Measurements from ENCODE around the gene NR5A1.

Gene NR5A1

DNA sequence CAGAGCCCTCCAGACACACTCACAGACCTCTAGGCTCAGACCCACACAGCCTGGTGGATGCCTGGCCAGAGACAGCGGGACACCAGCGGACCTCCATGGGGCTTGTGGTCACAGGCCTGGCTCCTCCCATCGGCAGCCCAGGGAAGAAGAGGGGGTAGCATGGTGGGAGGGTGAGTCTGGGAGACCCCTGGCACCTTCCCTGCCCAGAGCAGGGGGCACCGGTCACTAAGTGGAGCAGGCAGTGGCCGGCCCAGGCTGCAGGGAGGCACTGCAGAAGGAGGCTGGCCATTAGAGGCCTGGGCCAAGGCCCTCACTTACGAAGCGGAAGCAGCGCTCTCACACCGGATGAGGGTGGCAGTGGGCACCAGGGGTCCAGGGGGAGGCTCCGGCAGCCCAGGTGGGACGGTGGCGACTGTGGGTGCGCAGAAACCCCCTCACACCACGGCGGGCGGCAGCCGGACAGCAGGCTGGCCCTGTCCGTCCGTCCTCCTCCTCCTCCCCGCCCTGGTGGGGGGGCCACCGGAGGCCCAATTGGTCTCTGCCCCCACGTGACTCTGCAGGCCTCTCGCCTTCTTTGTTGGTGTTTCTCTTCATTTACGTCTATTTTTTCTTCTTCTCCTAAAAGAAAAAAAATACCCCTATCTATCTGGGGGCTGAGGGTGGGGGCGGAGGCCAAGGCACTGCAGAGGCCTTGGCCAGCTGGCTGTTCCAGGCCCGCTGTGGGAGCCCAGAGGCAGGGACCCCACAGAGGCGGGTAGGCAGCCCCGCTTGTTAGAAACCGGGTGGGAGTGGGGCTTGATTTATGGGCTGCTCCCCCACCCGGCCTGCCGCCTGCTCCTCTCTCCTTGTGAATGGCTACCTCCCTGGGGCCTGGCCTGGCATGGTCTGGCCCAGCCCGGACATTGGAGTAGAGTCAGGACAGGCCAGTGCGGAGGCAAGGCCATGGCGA, at the start of gene NR5A1:
NR5A1 (minus strand) TSS at position 469 of the 949 bp plus-strand sequence. CDS start 4,004 bp downstream, outside the sequence.
- Histone ChIP-seq H3K4me1 (ENCODE audit: control insufficient read depth in 1 of 2, insufficient read depth in 2 of 2, low read length in 2 of 2) (peaks cover 0 to 11% of the 10 kb centered on the region in 2 donors), H3K27ac (ENCODE audit: low read depth, low read length) (no peak within 1 kb of the TSS), H3K36me3 (ENCODE audit: control insufficient read depth in 1 of 2, insufficient read depth in 2 of 2, low read length in 2 of 2) (no peaks in the 10 kb centered on the region), H3K4me3 (ENCODE audit: low read depth in 1 of 2, low read length in 2 of 2) (no peak within 1 kb of the TSS), H3K9ac (ENCODE audit: low read depth in 1 of 2, low read length in 2 of 2) (no peak within 1 kb of the TSS), H3K27me3 (ENCODE audit: control insufficient read depth in 1 of 2, insufficient read depth in 2 of 2, low read length in 2 of 2) (peaks cover 27 to 34% of the 10 kb centered on the region in 2 donors), H3K9me3 (ENCODE audit: control insufficient read depth in 1 of 2, low read length in 2 of 2) (no peaks in the 10 kb centered on the region)

GRCh38 chr9:124555043-124555442, 47.8 kb upstream of the NR5A1 start:
- Histone ChIP-seq H3K36me3 (ENCODE audit: control insufficient read depth in 1 of 2, insufficient read depth in 2 of 2, low read length in 2 of 2) (peaks cover 0 to 5% of the 10 kb centered on the region in 2 donors), H3K27me3 (ENCODE audit: control insufficient read depth in 1 of 2, insufficient read depth in 2 of 2, low read length in 2 of 2) (no peaks in the 10 kb centered on the region), H3K27ac (ENCODE audit: low read depth, low read length) (no peak overlapping the region), H3K9ac (ENCODE audit: low read depth in 1 of 2, low read length in 2 of 2) (no peak overlapping the region), H3K4me3 (ENCODE audit: low read depth in 1 of 2, low read length in 2 of 2) (no peak overlapping the region), H3K9me3 (ENCODE audit: control insufficient read depth in 1 of 2, low read length in 2 of 2) (no peaks in the 10 kb centered on the region), H3K4me1 (ENCODE audit: control insufficient read depth in 1 of 2, insufficient read depth in 2 of 2, low read length in 2 of 2) (no peaks in the 10 kb centered on the region)

- H3K4me3 ChIP-seq (ENCODE audit: low read depth in 1 of 2, low read length in 2 of 2), result no peak overlapping the region
- no peaks in the 10 kb centered on the region for H3K9me3 ChIP-seq (ENCODE audit: control insufficient read depth in 1 of 2, low read length in 2 of 2)
- no peaks in the 10 kb centered on the region for H3K4me1 ChIP-seq (ENCODE audit: control insufficient read depth in 1 of 2, insufficient read depth in 2 of 2, low read length in 2 of 2)
- H3K27me3 ChIP-seq (ENCODE audit: control insufficient read depth in 1 of 2, insufficient read depth in 2 of 2, low read length in 2 of 2), result no peaks in the 10 kb centered on the region
- H3K36me3 ChIP-seq (ENCODE audit: control insufficient read depth in 1 of 2, insufficient read depth in 2 of 2, low read length in 2 of 2), result peaks cover 0 to 5% of the 10 kb centered on the region in 2 donors
- no peak overlapping the region for H3K9ac ChIP-seq (ENCODE audit: low read depth in 1 of 2, low read length in 2 of 2)
- no peak overlapping the region for H3K27ac ChIP-seq (ENCODE audit: low read depth, low read length)
Measured at GRCh38 chr9:124553738-124554137, 46.5 kb upstream of the NR5A1 start.

GRCh38 chr9:124552273-124552605, 45.0 kb upstream of the NR5A1 start:
- Histone ChIP-seq H3K36me3 (ENCODE audit: control insufficient read depth in 1 of 2, insufficient read depth in 2 of 2, low read length in 2 of 2) (peaks cover 0 to 5% of the 10 kb centered on the region in 2 donors), H3K27ac (ENCODE audit: low read depth, low read length) (no peak overlapping the region), H3K27me3 (ENCODE audit: control insufficient read depth in 1 of 2, insufficient read depth in 2 of 2, low read length in 2 of 2) (no peaks in the 10 kb centered on the region), H3K9ac (ENCODE audit: low read depth in 1 of 2, low read length in 2 of 2) (no peak overlapping the region), H3K9me3 (ENCODE audit: control insufficient read depth in 1 of 2, low read length in 2 of 2) (no peaks in the 10 kb centered on the region), H3K4me3 (ENCODE audit: low read depth in 1 of 2, low read length in 2 of 2) (no peak overlapping the region), H3K4me1 (ENCODE audit: control insufficient read depth in 1 of 2, insufficient read depth in 2 of 2, low read length in 2 of 2) (no peaks in the 10 kb centered on the region)

- Histone ChIP-seq H3K4me3 (ENCODE audit: low read depth in 1 of 2, low read length in 2 of 2) (no peak overlapping the region), H3K9ac (ENCODE audit: low read depth in 1 of 2, low read length in 2 of 2) (no peak overlapping the region), H3K4me1 (ENCODE audit: control insufficient read depth in 1 of 2, insufficient read depth in 2 of 2, low read length in 2 of 2) (no peaks in the 10 kb centered on the region), H3K9me3 (ENCODE audit: control insufficient read depth in 1 of 2, low read length in 2 of 2) (no peaks in the 10 kb centered on the region), H3K36me3 (ENCODE audit: control insufficient read depth in 1 of 2, insufficient read depth in 2 of 2, low read length in 2 of 2) (peaks cover 0 to 5% of the 10 kb centered on the region in 2 donors), H3K27me3 (ENCODE audit: control insufficient read depth in 1 of 2, insufficient read depth in 2 of 2, low read length in 2 of 2) (no peaks in the 10 kb centered on the region), H3K27ac (ENCODE audit: low read depth, low read length) (no peak overlapping the region)
Measured at GRCh38 chr9:124551472-124552272, 44.5 kb upstream of the NR5A1 start.

DNA sequence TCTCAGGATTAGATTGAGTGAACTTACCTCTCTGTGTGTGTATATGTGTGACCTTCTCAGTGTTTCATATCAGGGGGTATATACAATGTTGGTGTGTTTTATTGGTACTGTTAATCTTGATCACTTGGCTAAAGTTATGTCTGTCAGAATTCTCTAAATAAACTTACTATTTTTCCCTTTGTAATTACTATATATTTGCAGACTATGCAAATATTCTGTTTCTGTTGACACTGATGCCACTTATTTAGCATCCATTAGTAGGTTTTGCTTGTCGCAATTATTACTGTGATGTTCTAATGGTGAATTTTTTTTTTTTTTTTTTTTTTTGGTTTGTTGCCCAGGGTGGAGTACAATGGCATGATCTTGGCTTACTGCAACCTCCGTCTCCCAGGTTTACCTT, 42.9 kb upstream of the NR5A1 start:
- no peak overlapping the region for H3K4me3 ChIP-seq (ENCODE audit: low read depth in 1 of 2, low read length in 2 of 2)
- peaks cover 0 to 5% of the 10 kb centered on the region in 2 donors for H3K36me3 ChIP-seq (ENCODE audit: control insufficient read depth in 1 of 2, insufficient read depth in 2 of 2, low read length in 2 of 2)
- H3K9ac ChIP-seq (ENCODE audit: low read depth in 1 of 2, low read length in 2 of 2), result no peak overlapping the region
- no peaks in the 10 kb centered on the region for H3K27me3 ChIP-seq (ENCODE audit: control insufficient read depth in 1 of 2, insufficient read depth in 2 of 2, low read length in 2 of 2)
- no peaks in the 10 kb centered on the region for H3K4me1 ChIP-seq (ENCODE audit: control insufficient read depth in 1 of 2, insufficient read depth in 2 of 2, low read length in 2 of 2)
- no peaks in the 10 kb centered on the region for H3K9me3 ChIP-seq (ENCODE audit: control insufficient read depth in 1 of 2, low read length in 2 of 2)
- H3K27ac ChIP-seq (ENCODE audit: low read depth, low read length), result no peak overlapping the region

- Histone ChIP-seq H3K27ac (ENCODE audit: low read depth, low read length) (no peak overlapping the region), H3K27me3 (ENCODE audit: control insufficient read depth in 1 of 2, insufficient read depth in 2 of 2, low read length in 2 of 2) (no peaks in the 10 kb centered on the region), H3K9ac (ENCODE audit: low read depth in 1 of 2, low read length in 2 of 2) (no peak overlapping the region), H3K9me3 (ENCODE audit: control insufficient read depth in 1 of 2, low read length in 2 of 2) (no peaks in the 10 kb centered on the region), H3K4me3 (ENCODE audit: low read depth in 1 of 2, low read length in 2 of 2) (no peak overlapping the region), H3K36me3 (ENCODE audit: control insufficient read depth in 1 of 2, insufficient read depth in 2 of 2, low read length in 2 of 2) (peaks cover 0 to under 1% of the 10 kb centered on the region in 2 donors), H3K4me1 (ENCODE audit: control insufficient read depth in 1 of 2, insufficient read depth in 2 of 2, low read length in 2 of 2) (no peaks in the 10 kb centered on the region)
Measured at GRCh38 chr9:124549016-124549415, 41.8 kb upstream of the NR5A1 start.

DNA sequence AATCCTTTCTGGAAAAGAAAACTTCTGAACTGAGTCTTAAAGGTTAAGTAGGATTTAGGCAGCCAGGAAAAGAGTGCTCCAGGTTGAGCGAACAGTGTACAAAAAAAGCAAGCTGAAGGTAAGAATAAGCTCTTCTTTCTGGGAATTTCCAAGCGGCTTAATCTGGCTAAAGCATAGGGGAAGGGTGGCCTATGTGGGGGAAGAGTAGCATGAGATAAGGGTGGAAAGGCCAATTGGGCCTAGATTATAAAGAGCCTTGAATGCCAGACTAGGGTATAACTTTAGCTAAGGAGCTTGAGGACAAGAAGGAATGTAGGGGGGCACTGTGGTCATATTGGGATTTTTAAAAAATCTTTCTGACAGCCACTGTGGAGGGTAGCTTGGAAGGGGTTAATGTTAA, 37.3 kb upstream of the NR5A1 start:
- H3K36me3 ChIP-seq (ENCODE audit: control insufficient read depth in 1 of 2, insufficient read depth in 2 of 2, low read length in 2 of 2), result no peaks in the 10 kb centered on the region

DNA sequence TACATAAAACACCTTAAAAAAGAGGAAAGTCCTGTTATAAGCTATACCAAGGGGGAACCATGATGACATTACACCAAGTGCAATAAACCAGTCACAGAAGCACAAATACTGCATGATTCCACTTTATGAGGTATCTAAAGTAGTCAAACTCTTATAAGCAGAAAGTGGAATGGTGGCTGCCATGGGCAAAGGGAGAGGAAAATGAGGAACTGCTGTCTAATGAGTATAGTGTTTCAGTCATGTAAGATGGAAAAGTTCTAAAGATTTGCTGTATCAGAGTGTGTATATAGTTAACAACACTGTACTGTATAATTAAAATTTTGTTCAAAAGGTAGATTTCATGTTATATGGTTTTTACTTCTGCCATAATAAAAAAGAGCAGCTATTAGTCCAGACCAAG, 34.6 kb upstream of the NR5A1 start:
- Histone ChIP-seq H3K4me3 (ENCODE audit: low read depth in 1 of 2, low read length in 2 of 2) (no peak overlapping the region), H3K36me3 (ENCODE audit: control insufficient read depth in 1 of 2, insufficient read depth in 2 of 2, low read length in 2 of 2) (peaks cover 0 to 5% of the 10 kb centered on the region in 2 donors), H3K9me3 (ENCODE audit: control insufficient read depth in 1 of 2, low read length in 2 of 2) (no peaks in the 10 kb centered on the region), H3K27ac (ENCODE audit: low read depth, low read length) (no peak overlapping the region), H3K4me1 (ENCODE audit: control insufficient read depth in 1 of 2, insufficient read depth in 2 of 2, low read length in 2 of 2) (no peaks in the 10 kb centered on the region), H3K9ac (ENCODE audit: low read depth in 1 of 2, low read length in 2 of 2) (no peak overlapping the region), H3K27me3 (ENCODE audit: control insufficient read depth in 1 of 2, insufficient read depth in 2 of 2, low read length in 2 of 2) (no peaks in the 10 kb centered on the region)

More for the DNA sequence above, 37.3 kb upstream of the NR5A1 start:
- Histone ChIP-seq H3K9me3 (ENCODE audit: control insufficient read depth in 1 of 2, low read length in 2 of 2) (no peaks in the 10 kb centered on the region), H3K4me3 (ENCODE audit: low read depth in 1 of 2, low read length in 2 of 2) (no peak overlapping the region), H3K27ac (ENCODE audit: low read depth, low read length) (no peak overlapping the region), H3K27me3 (ENCODE audit: control insufficient read depth in 1 of 2, insufficient read depth in 2 of 2, low read length in 2 of 2) (no peaks in the 10 kb centered on the region), H3K9ac (ENCODE audit: low read depth in 1 of 2, low read length in 2 of 2) (no peak overlapping the region), H3K4me1 (ENCODE audit: control insufficient read depth in 1 of 2, insufficient read depth in 2 of 2, low read length in 2 of 2) (no peaks in the 10 kb centered on the region)

DNA sequence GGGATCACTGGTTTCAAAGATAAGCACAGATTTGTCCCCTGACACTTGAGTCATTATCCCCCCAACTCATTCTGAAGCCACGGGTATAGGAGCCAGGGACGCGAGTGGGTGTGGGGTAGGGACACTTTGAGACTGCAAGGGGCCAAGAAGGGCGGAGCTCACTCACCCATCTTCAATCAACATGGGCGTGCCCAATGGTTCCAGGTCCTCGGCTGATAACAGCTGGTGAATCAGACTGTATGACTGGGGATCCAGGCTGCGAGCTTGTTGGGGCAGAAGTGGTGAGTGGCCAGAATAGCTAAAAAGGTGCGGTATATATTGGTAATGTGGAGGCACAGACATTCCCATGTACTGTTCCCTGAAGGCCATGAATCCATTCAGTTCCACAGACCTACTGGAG, 30.7 kb upstream of the NR5A1 start:
- Histone ChIP-seq H3K9me3 (ENCODE audit: control insufficient read depth in 1 of 2, low read length in 2 of 2) (no peaks in the 10 kb centered on the region), H3K27me3 (ENCODE audit: control insufficient read depth in 1 of 2, insufficient read depth in 2 of 2, low read length in 2 of 2) (no peaks in the 10 kb centered on the region), H3K9ac (ENCODE audit: low read depth in 1 of 2, low read length in 2 of 2) (no peak overlapping the region), H3K36me3 (ENCODE audit: control insufficient read depth in 1 of 2, insufficient read depth in 2 of 2, low read length in 2 of 2) (peaks cover 0 to 19% of the 10 kb centered on the region in 2 donors), H3K4me3 (ENCODE audit: low read depth in 1 of 2, low read length in 2 of 2) (no peak overlapping the region), H3K4me1 (ENCODE audit: control insufficient read depth in 1 of 2, insufficient read depth in 2 of 2, low read length in 2 of 2) (no peaks in the 10 kb centered on the region), H3K27ac (ENCODE audit: low read depth, low read length) (no peak overlapping the region)

Data from duodenal mucosa (tissue), 2 donors.